Stimulated activated CD4-positive, alpha-beta T cell treated with anti-CD3 and anti-CD28 coated beads, Interleukin-12 subunit alpha, Interleukin-12 subunit beta, amount 100 ng/mL, for 24 hours (primary cell): ENCODE measurements around the gene DNAJB6.

ENCODE experiments used
- DNase-seq, 2 experiments: peaks; one replicate each; pipeline ENCODE4 v3.0.0-alpha.2; 2020; ENCODE audit warnings: low read depth in 2 of 2

The DNAJB6 gene

DNA sequence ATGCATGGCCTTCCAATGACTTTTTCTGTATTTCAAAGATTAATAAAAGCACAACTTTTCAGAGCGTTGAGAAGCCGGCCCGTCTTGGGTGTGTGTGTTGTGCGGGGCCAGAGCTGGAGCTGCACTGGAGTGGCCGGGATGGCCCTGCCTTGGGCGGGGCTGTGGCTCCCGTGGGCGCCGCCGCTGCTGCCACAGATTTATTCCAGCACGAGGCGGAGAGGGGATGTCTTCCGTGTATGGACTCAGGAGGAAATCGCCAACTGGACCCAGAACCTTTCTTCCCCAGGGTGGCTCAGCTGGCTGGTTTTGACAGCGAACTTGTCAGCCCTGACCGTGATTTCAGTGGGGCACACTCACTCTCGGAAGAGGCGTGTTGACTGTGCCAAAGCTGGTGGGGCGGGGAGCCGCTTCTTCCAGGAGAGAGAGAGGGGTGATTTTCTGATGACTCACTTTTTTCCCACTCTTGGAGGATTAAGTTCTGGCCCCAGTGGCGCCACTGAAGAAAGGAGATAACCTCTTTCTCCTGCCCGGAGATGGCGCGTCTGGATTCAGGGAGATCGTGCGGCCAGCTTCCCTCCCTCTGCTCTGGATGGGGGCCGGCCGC is 72.4 kb downstream of the DNAJB6 start:
- DNase-seq: no peak

DNA sequence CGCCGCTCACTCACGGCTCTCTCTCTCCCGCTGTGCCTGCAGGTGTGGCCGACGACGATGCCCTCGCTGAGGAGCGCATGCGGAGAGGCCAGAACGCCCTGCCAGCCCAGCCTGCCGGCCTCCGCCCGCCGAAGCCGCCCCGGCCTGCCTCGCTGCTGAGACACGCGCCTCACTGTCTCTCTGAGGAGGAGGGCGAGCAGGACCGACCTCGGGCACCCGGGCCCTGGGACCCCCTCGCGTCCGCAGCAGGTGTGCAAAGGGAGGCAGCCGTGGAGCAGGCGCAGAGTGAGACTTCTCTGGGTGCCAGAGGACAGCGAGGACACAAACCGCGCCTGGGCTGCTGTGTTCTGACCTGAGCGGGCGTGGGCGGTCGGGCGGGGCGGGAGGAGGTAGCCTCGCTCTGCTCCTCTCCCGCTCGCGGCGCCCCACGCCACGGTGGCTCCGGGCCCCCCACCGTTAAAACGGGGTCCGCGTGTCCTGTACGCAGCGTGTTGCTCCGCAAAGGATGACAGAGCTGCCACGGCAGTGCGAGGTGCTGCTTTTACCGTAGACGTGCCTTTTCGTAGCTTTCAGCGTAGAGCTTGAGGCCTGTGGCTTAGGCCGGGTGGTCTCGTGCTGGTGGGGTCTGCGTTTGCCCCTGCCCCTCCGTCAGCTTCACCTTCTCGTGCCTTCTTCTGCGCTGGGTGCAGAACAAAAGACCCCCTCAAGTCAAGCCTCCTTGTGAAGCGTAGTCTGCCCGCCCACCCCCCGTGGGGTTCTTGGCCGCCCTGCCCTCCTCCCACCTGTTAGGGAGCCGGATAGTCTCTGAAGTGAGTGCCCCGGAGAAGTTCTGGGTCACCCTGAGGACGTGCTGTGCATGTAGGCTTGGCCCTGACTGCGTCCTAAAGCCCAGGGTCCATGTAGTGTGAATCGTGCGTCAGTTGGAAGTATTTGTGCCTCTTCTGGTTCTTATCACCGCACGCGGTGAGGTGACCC is 73.2 kb downstream of the DNAJB6 start:
- no peak for DNase-seq

DNA sequence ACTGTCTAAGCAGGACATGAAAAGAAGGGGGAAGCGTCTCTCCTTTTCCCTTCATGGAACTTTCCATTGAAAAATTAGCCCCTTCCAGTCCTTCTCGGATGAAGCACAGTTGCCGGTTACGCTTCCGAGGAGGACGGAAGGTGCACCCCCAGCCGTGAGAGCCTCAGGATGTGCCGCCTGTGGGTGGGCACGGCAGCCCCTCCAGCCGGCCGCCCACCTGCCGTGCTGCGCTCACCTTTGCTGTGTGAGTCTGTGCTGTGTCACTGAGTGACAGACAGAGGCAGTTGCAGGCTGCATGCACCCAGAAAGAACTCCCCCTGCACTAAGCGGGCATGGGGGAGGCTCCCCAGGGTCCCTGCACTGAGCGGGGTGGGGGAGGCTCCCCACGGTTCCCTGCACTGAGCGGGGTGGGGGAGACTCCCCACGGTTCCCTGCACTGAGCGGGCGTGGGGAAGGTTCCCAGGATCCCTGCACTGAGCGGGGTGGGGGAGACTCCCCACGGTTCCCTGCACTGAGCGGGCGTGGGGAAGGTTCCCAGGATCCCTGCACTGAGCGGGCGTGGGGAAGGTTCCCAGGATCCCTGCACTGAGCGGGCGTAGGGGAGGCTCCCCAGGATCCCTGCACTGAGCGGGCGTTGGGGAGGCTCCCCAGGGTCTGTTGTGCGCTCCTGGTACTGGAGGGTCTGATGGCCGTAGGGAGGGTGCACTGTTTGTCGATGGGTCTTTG is 74.2 kb downstream of the DNAJB6 start:
- no peak for DNase-seq

DNA sequence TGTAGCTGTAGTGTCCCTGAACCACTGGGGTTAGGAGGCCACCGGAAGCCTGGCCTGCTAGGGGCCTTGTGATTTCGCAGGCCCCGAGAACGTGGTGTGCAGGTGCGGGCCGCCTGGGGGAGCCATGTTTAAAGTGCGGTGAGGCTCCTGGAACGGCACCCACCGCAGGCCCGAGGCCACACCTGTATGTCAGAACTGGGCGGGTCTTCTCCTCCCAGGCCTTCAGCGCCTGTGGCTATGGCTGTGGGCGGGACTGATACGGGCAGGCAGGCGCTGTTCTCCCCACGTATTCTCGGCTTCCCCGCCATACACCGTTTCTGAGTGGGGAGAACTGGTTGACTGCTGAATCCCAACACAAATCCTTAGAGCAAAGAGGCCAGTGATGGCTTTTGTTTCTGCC is 74.8 kb downstream of the DNAJB6 start:
- no peak for DNase-seq

DNA sequence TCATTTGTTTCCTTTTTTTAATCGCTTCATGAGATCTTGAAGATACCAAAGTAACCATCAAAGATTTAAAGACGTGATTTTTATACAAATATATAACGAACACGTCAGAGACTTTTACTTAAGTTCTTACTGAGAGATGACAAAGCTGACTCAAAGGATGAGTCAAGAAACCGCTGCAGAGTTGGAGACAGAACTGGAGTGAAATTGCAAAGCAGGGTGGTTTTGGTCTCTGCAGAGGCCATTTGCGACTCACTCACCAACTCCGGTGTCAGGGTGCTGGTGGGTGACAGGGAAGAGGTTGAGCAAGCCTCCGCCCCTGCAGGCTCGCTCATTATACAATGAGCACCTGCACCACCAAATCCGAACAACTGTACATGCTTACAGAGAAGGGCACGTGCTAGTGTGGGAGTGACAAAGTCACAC is 75.2 kb downstream of the DNAJB6 start:
- peak in 1 of 2 experiments; percentile 26 for DNase-seq

DNA sequence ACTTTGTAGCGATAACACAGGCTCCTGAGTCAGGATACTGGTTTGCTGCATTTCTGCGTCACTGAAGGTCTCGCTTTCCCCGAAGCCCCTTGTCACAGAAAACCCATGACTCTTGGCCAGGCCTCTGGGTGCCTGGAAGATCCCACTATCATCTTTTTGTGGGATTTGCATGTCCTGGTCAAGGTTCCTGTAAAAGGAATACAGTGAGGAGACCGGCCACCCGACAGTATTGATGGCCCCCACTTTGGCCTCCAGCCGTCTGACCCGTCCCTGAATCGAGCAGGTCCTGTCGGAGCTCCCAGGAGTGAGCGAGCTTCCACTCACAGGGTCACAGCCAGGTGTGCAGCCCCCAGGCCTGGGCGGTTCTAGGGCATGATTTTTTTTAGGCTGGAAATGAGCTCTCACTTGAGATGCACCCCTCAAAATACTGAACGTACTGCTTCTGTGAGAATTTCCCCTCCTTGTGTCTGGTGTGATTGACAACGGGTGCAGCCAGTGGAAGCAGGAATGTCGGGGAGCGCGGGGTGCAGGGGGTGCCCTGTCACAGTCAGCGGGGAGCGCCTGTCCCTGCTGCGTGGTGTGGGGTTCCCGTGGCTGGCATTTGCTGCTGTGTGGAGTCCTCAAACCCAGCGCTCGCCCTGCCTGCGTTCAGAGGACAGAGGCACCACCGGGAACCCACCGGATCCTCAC is 75.8 kb downstream of the DNAJB6 start:
- DNase-seq: no peak

DNA sequence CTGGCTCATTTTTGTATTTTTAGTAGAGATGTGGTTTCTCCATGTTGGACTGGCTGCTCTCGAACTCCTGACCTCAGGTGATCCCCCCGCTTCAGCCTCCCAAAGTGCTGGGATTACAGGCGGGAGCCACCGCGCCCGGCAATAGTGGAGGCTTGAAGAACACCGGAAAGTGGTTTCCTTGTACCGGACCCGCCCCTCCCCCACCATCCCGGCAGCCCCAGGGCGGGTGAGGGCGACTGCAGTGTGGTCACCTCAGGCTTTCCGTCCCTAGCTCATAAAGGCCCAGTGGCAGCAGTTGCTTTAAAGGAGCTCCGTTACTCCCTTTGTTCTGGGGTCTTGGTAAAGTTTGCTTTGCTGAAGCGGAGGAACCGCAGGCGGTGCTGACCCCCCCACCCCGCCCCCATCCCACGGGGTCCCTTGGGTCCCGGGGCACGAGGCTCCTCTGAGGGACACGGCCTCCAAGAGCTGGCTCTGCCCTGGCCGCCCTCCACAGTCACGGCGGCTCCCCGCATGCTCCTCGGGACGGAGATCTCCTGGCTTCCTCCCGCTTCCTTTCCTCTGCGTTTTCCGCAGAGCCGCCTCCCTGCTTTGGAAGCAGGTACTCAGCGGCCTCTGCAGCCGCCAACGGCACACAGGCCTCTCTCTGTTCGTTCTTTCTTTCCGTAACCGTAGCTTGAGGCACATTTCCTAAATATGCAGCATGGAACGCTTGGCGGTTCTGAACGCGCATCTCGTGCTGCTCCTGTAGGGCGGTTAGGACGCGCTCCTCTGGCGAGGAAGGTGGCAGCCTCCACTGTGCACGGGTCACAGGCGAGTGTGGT is 77.3 kb downstream of the DNAJB6 start:
- DNase-seq: no peak

DNA sequence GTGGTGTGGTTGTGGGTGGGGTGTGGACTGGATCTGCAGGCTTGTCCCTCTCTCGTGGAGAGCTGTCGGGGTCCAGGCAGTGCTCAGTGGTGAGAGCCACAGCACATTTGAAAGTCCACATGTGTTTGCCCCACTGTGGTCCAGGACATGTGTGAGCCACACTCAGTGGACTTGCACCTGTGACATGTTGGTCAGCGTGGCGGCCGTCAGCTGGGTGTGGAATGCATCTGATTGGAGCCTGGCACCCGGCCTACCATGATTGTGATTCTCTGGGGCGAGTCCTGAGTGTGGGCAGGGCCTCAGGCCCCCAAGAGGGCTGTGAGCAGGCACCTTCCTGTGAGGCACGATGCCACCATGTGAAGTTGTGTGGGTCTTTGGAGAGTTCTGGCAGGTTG is 77.9 kb downstream of the DNAJB6 start:
- no peak for DNase-seq

DNA sequence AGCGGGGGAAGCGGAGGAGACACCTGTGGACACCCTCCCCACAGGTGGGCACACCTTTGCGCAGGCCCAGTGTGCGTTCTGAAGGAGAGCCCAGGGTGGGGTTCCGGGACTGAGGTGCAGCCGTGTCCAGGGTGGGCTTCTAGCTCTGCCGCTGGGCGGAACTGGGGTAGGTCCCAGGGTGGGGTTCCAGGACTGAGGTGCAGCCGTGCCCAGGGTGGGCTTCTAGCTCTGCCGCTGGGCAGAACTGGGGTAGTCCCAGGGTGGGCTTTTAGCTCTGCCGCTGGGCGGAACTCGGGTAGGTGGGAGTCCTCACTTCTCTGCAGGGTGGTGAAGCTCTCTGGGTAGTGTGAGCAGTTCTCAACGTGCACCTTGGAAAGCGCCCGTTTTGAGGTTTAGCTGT is 78.7 kb downstream of the DNAJB6 start:
- no peak for DNase-seq

DNA sequence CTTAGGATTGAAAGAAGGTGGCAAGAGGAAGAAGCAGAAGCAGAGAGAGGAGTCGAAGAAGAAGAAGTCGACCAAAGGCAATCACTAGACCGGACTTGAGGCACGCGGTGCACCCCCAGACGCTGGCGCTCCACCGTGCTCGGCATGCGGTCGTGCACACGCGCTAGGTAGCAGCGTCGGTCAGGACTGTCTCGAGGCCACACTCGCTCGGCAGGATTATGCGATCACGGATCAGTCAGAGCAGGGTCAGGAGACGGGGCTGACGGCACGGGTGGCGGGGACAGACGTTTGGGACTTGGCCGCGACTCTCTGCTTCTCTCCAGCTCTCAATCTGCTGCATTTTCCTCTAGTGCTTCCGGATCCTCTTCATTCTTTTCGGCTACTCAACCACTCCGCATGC is 79.2 kb downstream of the DNAJB6 start:
- DNase-seq: no peak

DNA sequence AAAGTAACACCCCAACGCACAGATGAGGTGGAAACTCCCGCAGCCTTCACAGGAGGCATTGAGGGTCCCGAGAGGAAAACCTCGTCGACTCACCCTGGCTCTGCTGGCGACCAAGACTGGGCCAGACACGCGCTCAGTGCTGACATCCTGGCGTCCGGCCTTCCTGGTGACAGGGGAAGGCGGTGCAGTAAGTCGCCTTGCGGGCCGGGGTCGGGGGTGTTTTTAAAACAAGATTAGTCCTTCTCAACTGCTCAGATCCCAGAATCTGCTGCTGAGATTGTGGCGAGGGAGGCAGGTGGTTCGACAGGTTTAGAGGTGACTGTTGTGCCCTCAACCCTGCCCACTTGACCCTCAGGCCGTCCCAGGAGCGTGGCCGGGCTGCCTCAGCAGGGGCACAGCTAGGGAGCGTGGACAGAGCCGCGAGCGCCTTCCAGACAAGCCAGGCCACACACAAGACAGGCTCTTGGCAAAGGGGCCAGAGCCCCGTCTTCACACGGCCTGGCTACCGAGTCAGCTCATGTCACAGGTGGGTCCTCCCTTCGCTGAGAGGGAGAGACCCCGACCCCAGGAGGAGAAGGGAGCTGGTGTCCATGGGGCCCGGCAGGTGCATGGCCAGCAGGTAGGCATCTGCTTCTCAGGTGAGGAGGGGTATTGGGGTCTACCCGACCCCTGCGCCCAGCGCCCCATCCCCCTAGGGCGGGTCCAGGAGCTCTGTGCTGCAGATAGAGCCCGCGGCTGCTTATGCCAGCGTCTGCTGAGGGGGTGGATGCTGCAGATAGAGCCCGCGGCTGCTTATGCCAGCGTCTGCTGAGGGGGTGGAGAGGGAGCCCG is 81.6 kb downstream of the DNAJB6 start:
- no peak for DNase-seq

DNA sequence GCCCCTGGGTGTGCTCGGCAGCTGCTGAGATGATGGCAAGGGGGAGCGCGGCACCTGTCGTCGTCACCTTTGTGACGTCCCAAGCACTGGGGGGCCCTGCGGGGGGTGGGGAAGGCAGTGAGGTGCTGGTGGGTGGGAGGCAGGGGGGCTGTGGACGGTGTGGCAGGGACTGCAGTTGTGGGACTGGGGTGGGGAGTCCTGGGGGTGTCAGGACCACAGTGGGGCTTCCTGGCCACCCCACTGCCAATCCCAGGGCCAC is 82.2 kb downstream of the DNAJB6 start:
- no peak for DNase-seq

DNA sequence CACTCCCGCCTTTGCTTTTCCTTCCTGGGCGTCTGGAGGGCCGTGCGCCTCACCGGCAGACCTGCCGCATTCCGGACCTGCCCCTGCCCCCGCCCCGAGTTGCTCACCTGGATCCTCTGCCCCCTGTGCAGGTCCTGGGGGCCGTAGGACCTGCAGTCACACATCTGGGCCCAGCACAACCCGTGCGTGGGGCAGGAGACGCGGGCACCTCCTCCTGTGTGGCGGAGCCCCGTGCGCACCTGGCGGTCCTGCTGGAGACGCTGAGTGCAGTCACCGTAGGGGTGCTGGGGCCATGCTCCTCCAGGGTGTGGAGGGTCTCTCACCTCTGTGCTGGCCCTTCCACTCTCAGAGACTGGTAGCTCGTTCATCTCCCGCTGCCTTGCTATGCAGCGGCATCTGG is 85.5 kb downstream of the DNAJB6 start:
- no peak for DNase-seq

DNA sequence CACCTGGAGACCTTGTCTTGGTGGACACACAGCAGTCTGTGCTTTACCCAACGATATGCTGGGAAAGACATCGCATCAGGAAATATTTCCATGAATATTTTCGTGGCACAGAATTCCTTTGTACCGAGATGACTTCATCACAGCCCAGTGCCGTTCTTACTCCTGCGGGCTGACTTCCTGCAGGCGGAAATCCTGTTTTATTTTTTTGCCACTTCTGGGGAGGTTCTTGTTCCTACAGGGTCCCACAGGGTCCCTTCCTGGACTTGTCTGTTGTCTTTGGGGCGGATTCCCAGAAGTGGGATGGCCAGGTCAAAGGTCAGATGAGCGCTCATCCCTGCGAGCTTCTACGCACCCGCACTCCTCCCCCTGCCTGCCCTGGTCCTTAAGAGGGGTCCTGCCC is 86.5 kb downstream of the DNAJB6 start:
- DNase-seq: no peak

DNA sequence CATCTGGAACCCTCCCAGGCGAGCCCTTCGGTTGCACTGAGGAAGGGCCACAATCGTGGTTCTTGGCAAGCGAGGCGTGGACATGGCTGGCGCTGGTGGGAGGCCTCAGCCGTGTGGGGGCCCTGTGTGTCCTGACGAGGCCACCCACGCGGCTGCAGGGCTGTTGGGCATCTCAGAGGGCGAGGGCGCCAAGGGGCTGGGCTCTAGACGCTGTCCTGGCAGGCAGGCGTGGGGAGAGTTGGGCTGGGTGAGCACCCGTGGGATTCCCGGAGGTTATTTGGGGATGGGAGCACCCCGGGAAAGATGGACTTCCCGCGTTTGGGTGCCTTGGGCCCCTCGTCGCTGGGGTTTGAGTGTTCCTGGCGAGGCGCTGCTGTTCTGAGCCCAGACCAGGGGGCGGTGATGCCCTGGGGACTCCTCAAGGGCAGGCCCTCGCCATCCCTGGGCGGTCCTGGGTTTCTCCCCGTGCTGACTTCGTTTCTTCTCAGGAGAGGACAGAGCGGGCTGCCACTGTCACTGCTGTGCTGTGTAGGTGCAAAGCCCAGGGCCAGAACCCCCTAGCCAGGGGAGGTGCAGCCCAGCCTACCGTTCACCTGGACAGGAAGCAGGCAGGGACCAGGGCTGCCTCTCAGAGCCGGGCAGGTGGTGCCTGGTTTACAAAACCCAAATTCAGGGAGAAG is 87.2 kb downstream of the DNAJB6 start:
- no peak for DNase-seq

DNA sequence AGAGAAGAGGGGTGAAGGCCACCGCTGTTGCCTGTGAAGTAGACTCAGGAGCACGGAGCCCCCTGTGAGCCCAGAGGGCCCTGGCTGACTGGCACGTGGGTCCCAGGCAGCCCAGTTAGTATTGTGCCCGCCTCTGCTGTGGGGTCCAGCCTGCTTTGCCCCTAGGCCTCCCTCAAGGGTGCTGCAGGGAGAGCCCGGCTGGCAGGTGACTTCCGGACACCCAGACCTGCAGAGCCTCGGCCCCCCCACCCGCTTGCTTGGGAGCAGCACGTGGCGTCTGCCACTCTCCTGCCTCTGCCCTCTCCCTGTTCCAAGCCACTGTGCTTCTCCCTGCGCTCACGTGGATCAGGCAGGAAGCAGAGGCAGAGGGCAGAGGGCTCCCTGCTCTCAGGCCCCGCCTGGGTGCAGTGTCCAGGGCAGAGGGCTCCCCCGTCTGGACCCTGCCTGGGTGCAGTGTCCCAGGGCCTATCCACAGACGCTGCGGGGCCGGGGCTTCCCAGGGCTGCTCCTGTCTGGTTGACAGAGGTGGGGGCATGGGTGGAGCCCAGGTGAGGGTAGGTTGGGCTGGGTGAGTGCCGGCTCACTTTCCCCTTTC is 88.4 kb downstream of the DNAJB6 start:
- DNase-seq: no peak

DNA sequence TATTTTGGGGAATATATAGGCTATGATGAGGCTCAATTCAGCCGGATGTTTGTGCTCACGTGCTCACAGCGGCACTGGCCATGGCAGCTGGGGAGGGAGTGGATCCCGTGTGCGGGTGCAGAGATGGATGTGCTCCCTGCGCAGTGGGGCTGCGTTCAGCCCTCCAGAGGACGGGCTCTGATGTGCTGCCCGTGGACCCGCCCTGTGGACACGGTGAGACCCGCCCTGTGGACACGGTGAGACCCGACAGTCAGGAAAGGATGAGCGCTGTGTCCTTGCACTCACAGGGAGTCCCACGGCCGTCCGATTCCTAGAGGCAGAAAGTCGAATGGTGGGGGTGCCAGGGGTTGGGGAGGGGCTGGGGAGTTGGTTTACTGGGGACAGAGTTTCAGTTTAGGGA is 89.0 kb downstream of the DNAJB6 start:
- DNase-seq: no peak

DNA sequence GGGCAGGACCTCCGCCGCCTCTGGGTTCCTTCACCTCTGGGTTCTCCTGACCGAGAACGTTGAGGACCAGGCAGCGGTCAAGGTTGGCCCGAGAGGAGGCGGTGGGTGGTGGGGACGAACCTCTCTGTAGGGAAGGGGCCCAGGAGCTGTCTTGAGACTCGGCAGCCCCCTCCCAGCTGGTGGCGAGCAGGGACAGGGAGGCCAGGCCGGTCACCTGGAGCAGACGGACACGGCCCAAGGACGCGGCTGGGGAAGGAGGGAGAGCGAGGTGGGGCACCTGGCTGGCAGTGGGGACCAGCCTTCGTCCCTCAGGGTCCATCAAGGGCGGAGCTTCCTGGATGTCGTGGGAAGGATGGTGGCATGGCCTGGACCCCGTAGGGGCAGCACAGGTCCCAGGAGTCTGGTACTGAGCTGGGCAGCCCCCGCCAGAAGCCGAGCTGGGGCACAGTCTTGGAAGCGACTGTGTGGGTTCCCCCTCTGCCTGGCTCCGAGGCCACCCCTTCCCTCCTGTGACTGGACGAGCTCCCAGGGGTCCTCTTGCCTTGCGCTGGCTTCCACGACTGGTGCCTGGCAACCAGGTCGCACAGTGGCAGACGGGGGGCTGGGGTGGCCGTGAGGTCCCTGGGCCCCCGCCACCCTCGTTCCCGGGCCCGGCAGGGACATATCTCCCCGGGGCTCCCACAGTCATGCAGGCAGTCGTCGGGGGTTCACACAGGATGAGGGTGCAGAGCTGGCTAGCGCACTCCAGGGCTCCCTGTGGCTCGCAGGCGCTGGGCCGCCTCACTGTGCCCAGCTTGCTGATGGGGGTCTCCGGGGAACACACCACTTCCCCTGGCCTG is 89.9 kb downstream of the DNAJB6 start:
- no peak for DNase-seq
